HCEC 1CT (cell line): ENCODE results near the gene PEX11B.

Experiments used
- DNase-seq: peaks from one replicate; pipeline ENCODE4 v3.0.0-alpha.2; 2017

PEX11B gene

GRCh38 chr1:145906954-145907753 is 11.4 kb downstream of the PEX11B start:
- DNase-seq: no peak

- no peak for DNase-seq
Observed at GRCh38 chr1:145901312-145902021, 17.1 kb downstream of the PEX11B start.

- no peak for DNase-seq
Observed at GRCh38 chr1:145898756-145899155, 19.8 kb downstream of the PEX11B start.

DNA sequence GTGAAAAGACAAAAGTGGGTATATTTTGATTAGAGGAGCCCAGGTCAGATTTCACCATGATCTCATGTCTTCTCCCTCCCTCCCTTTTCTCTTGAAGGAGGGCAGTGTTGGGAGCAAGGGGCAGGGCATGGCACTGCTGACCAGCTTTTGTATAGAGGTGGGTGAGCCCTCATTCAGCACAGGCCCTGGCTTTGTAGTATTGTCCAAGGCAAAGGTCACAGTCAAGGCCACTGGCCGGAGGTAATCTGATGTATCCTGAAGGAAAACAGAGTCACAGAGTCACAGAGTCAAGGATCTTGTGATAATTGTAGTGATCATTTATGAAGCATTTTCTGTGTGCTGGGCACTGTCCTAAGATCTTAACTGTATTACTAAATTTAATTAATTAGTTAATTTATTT is 20.5 kb downstream of the PEX11B start:
- no peak for DNase-seq

GRCh38 chr1:145895471-145895870 is 23.0 kb downstream of the PEX11B start:
- no peak for DNase-seq

DNA sequence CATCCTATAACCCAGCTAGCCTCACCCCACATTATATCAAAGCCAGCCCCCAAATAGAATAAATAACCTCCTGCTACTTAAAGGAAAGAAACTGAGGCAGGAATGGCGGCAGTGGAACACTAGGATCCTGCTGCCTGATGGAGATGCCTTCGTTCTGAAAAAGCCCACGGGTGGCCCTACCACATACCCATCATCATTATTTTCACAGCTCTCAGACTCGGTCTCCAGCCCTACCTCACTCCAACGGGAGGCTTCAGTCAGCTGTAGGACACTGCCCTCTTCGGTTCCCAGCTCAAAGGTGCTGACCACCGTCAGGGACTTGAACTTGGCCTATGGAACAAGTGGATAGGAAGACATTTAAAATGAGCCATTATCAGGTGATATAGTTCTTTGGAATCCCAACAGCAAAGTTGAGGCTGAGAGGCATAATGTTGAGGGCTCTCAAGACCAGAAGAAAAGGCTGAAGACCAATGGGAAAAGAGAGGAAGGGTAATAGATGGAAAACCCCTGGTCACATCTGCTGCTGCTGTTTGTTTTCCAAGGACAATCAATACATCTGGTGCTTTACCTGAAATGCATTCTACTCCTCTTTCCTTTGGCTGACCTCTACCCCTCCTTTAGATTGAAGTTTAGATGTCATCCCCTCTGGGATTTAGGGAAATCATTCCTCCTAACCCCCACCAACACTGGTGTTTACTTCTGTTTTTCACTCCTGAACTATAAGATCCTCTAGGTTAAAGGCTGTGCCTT is 25.0 kb downstream of the PEX11B start:
- no peak for DNase-seq

GRCh38 chr1:145892486-145893087 is 25.9 kb downstream of the PEX11B start:
- DNase-seq: peak; percentile 30

GRCh38 chr1:145891587-145892485 is 26.7 kb downstream of the PEX11B start:
- peak; percentile 100 for DNase-seq

- DNase-seq: no peak
Observed at GRCh38 chr1:145891143-145891542, 27.4 kb downstream of the PEX11B start.

DNA sequence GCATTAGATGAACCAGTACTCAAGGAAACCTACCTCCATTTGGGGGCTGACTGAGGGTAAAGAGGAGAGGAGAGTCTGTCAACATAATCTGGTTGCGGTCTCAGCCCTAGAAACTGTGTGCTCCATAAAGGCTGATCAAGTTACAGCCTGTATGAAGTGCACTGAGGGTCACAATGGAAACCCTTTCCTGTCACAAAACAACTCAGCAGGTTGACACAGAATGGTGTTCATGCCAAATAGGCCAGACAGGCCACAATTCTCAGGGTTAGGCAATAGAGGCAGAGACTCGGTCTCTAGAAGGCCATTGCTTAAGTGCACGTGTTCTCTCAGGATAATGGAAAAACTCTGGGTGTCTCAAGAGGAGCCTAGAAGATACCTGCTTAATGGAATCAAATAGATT is 28.8 kb downstream of the PEX11B start:
- no peak for DNase-seq

DNA sequence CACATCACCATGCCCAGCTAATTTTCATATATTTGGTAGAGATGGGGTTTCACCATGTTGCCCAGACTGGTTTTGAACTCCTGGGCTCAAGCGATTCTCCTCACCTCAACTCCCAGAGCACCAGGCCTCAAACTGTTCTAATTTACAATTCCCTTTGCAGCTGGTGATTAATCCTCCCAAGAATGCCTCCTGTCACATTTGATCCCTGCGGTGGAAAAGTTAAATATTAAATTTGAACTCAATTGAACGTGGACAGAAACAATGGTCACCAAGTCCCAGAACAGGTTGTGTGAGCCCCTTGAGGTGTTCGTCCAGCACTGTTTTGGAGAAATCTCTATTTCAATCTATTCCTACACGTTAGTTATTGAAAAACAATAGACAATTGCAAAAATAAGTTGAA is 30.9 kb downstream of the PEX11B start:
- DNase-seq: no peak

DNA sequence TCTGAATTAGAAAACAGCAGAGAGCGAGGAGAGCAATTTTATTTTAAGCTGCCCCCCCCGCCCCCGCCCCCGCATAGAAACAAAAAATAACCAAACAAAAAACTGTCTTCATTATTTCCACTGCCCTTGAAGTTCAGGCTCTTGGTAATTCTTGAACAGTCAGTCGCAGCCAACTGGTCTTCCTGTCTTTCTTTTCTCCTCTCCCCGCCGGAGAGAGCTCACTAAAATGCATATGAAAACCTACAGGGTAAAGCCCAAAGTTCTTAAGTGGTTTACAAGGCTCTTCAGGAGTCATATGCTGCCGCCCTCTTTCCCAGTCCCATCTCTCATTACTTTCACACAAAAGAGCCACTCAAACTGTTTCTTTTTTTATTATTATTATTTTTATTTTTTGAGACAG is 31.7 kb downstream of the PEX11B start:
- no peak for DNase-seq

DNA sequence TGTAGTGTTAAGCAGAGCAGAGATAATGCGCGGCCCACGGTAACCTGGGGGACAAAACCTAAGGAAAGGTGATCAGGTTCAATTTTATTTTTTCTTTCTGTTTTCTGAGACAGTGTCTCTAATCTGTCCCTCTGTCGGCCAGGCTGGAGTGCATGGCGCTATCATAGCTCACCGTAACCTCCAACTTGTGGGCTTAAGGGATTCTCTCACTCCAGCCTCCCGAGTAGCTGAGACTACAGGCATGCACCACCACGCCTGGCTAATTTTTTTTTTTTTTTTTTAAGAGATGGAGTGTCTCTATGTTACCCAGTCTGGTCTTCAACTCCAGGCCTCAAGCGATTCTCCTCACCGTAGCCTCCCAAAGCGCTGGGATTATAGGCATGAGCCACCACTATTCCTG is 32.1 kb downstream of the PEX11B start:
- no peak for DNase-seq

DNA sequence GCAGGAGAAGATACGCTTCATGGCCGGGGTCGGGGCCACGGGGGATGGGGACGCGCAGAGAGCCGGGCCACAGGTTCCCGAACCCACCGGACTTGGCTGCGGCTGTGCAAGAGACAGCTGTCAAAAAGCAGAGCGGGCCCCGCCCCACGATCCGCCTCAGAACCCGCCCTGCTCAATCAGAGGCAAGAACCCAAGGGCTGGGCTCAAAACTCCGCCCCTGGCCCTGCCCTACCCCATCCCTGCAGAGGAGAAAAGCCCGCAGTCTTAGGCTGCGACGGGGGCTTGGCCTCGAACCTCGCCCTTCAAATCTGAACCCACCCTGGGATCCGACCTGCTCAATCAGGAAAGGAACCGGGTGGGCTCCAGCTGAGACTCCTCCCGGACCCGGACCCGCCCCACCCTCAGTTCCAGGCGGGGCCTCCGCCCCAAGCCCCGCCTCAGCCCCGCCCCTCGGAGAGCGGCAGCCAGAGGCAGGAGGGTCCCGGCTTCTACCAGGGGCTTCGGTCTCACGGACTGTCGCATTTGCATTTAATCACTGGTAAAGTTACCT is 32.7 kb downstream of the PEX11B start, which contains the start of gene ANKRD35:
Gene ANKRD35 (minus strand): TSS at position 129 of the 550 bp plus-strand sequence. CDS start 108 bp downstream, at position 21.
- peak; percentile 69 for DNase-seq

- DNase-seq: peak; percentile 38
Observed at GRCh38 chr1:145884675-145885074, 33.8 kb downstream of the PEX11B start.

- no peak for DNase-seq
Observed at GRCh38 chr1:145879775-145880174, 38.7 kb downstream of the PEX11B start.

DNA sequence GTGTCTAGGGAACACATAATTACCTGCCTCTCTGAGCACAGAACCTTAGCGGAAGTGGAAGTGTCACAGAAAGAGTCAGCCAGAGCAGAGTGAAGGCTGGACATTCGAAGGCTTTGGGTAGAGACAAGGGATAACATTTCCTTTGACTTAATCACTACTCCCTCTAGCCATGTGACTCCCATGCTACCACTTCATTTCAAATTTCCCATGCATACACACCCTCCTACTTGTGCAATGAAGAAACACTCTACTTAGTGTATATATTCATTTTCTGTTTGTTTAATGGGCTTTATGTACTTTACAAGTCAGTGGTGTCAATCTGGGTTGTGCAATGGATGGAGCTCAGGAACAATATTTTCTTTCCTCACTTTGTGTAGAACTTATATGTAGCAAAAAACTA is 39.8 kb downstream of the PEX11B start:
- DNase-seq: peak; percentile 45

DNA sequence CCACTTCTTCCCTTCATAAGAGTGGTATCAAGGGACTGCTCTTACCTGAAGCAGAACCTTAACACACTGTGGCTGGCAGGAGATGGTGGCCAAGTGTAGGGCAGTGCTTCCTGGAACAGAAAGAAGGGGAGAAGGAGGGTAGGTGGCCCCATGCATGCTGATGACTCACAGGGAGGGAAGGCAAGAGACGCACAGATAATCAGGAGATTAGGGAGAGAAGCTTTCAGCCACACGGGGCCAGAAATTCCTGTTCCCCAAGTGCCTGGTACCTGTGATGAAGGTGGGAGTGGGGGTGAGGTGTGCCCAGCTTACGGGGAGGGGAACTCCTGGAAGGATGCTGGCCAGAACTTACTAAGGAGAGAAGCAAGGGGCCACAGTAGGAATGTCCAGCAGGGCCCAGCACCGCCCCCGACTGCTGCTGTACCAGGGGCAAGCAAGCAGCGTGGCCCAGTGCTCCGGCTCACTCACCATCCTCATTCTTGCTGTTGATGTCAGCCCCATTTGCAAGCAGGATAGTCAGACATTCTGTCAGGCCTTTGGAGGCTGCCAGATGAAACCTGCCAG is 40.5 kb downstream of the PEX11B start:
- DNase-seq: peak; percentile 13

DNA sequence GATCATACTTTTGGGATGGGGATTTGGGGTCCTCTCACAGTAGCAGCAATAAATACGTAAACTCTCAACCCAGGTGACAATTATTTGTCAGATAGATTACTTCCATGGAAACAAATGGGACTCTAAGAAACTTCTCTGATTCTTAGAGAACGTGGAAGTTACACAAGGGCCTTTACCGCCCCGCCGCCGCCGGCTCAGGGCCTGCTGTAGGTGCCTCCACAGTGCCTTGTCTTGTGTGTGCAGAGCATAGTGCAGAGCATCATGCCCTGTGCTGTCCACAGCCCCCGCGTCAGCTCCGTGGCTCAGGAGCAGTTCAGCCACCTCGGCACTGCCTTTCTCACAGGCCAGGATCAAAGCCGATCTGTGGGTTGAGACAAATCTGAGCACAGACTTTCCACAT is 43.9 kb downstream of the PEX11B start:
- DNase-seq: no peak

GRCh38 chr1:145871994-145872924 is 46.3 kb downstream of the PEX11B start:
- DNase-seq: peak; percentile 69
